GM18526 (cell line): Measurements from ENCODE around the gene BBLN.

ENCODE experiments used
- POLR2A ChIP-seq: IDR thresholded peaks from 3 replicates; pipeline ENCODE4 v1.6.1; 2011; ENCODE audit not compliant: insufficient read length; ENCODE audit errors: extremely low read depth

Gene BBLN

DNA sequence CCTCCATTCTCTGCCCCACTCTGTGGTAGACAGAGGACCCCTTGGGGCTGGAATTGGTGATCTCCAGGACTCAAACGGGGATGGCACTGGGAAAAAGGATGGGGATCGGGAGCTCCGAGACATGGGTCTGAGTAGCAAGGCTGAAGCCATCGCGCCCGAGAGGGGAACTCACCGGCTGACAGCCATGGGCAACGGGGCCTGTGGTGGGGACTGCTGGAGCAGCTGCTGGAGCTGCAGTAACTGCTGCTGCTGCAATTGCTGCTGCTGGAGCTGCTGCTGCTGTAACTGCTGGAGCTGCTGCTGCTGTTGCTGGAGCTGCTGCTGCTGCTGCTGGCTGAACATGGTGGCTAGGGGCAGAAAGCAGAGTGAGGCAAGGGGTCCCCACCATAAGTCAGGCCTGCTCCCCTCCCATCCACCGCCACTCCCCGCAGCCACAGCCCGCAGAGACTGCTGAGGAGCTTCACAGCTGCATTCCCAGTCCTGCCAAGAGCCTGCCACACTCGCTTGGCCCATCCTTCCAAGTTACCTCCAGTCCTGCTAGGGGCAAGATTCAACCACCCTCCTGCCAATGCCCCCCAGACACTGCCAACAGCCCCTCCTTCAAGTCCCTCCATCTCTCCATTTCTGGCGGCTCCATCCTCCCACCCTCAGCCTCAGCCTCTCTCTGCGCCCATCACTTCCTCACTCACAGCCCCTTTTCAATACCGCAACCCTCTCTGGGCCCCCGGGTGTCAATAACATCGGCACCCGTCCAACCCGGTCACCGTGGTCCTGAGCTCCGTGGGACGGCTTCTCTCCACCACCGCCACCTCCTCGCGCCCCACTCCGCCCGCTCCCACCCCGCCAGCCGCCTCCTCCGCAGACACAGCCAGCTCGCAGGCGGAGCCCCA is 30.7 kb downstream of the BBLN start:
- TF ChIP-seq POLR2A, result no peak

DNA sequence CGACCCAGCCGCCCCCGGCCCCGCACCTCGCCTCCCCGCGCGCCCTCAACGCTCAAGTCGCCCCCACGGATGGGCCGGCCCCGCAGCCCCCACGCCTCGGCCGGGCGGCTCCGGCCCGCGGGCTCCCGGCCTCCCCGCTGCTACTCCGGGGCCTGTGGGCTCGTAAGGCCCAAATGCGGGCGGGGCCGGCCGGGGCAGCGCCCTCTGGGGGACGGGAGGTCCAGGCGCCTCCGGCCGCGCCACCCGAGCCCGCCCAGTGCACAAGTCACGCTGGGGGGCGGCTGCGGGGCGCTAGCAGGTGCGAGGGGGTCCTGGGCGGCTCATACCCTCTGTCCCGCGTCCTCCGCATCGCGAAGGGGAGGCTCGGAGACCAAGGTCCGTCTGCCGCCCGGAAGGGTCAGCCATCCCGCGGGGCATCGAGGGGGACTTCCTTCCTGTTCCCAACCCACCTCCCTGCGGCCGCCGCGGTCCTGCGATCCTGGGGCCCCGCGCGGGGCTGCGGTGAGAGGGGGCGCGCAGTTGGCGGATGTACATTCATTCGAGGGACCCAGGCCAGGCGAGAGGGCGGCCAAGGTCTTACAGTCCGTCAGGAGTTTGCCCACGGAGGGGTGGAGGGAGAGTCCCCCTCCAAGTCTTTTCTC is 31.5 kb downstream of the BBLN start, which contains the start of gene CIZ1:
Gene CIZ1, minus strand, starts transcription at position 167 of the 641 bp plus-strand sequence. CDS start 715 bp downstream, outside the sequence.
- peak; percentile 71 for TF ChIP-seq POLR2A

DNA sequence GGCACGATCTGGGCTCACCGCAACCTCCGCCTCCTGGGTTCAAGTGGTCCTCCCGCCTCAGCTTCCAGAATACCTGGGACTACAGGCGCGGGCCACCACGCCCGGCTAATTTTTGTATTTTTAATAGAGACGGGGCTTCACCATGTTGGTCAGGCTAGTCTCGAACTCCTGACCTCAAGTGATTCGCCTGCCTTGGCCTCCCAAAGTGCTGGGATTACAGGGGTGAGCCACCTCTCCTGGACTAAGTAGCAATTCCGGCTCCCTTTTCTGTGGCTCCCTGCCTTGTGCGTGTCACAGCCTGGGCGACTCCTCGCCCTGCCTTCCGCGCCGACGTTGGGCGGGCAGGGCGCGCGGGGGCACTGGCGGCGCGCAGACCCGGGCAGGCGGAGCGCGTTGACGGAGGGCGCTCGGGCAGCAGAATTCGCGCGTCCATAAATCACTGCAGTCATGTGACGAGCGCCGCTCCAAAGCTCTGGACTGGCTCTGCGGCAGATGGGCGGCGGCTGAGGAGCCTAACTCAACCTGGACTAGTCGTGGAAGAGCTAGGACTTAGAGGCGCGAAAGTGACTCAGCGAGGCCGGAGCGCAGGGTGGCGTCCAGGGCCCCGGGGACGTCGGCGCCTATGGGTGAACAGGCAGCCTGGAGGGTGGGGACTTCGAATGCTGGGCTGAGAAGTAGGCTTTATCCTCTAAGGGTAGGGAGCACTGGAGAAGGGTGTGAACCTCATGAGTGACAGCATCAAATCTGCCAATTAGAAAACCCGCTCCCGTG is 32.7 kb downstream of the BBLN start:
- TF ChIP-seq POLR2A, result no peak

DNA sequence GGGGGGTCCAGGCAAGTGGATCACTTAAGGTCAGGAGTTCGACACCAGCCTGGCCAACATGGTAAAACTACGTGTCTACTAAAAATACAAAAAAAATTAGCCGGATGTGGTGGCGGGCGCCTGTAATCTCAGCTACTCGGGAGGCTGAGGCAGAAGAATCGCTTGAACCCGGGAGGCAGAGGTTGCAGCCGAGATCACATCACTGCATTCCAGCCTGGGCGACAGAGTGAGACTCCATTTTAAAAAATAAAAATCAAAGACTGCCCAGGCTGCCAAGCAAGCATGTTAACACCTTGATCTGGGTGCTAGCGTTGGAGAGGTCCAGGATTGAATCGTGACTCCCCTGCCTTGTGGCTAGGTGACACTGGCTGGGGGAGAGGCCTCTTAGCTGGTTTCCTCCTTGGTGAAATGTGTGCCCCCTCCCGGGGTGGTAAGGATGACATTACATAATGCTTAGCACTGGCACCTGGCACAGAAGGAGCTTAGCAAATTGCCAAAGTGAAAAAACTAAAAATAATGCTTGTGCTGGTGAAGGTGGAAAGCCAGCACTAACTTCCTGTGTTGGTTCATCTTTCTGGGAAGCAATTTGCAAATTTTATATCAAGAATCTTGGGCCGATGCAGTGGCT is 33.5 kb downstream of the BBLN start:
- TF ChIP-seq POLR2A, result no peak

DNA sequence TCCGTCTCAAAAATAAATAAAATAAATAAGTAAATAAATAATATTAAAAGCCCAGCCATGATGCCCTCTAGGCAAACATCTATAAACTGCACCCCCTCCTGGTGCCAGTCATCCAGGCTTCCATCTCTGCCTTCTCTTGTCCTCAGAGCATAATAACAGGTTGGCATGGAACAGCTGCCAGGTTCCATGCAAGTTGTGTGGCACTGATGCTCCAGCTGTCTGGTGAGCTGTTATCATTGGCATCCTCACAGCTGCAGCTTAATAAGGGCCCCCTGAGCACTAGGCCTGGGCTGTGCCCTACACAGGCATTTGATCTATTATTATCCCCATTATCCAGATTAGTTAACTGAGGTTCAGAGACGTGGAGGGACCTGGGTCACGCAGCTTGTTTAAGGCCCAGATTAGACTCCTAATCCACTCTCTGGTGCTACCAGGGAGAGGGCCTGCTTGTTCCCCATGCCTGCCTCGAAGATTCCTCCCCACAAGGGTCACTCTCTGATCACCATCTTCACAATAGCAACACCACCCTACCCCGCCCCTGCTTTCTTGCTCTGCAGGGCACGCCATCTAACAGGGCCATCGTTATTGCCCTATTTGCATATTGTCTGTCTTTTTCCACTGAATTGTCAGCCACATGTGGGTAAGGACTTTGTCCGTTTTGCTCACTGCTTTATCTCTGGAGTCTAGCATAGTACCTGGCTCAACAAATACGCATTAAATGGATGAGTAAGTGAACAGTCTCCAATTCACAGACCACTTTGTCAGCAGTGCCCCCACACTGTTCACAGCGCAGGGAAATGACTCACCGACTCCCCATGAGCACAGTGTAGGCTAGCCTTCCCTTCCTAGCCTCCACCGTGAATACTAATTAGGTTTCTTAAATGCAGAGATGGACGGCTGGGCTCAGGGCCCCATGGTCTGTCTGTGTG is 41.6 kb downstream of the BBLN start:
- TF ChIP-seq POLR2A, result no peak

DNA sequence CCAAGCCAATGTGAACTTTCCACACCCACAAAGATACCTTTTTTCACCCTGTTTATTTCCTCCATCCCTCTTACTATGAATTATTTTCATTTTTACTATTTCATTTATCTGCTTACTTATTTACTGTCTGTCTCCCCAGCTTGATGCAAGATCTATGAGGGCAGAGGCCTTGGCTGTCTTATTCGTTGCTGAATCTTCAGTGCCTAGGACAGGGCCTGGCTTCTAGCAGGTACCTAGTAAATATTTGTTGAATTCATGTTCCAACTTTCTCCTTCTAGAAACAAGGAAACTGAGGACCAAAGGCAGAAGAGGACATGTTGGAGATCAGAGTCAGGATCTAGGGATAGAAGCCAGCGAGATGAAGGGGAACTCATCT is 42.6 kb downstream of the BBLN start:
- TF ChIP-seq POLR2A, result no peak

DNA sequence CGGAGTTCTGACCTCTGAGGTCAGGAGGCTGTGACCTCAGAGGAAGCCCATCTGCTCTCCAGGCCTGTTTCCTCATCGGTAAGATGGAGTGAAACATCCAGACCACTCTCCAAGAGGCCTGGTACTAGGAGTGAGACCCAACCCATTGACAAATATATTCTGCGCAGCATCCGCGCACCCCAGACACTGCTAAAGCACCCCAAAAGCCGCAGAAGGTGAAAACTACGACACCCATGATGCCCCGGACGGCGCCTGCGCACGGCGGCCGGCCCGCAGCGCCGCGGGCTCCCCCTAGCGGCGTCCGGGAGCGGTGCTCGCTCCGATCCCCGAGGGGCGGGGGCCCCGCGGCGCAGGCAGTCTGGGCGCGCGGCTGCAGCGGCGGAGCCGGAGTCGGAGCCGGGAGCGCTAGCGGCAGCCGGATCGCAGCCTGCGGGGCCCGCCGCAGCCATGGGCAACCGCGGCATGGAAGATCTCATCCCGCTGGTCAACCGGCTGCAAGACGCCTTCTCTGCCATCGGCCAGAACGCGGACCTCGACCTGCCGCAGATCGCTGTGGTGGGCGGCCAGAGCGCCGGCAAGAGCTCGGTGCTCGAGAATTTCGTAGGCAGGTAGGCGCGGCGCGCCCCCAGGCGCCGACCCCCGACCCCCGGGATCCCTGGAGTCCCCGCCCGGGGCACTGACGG is 43.1 kb downstream of the BBLN start, which contains the start of gene DNM1:
Gene DNM1, plus strand, starts transcription at position 356 of the 683 bp plus-strand sequence. Its CDS starts 92 bp downstream, at position 448.
- no peak for TF ChIP-seq POLR2A

DNA sequence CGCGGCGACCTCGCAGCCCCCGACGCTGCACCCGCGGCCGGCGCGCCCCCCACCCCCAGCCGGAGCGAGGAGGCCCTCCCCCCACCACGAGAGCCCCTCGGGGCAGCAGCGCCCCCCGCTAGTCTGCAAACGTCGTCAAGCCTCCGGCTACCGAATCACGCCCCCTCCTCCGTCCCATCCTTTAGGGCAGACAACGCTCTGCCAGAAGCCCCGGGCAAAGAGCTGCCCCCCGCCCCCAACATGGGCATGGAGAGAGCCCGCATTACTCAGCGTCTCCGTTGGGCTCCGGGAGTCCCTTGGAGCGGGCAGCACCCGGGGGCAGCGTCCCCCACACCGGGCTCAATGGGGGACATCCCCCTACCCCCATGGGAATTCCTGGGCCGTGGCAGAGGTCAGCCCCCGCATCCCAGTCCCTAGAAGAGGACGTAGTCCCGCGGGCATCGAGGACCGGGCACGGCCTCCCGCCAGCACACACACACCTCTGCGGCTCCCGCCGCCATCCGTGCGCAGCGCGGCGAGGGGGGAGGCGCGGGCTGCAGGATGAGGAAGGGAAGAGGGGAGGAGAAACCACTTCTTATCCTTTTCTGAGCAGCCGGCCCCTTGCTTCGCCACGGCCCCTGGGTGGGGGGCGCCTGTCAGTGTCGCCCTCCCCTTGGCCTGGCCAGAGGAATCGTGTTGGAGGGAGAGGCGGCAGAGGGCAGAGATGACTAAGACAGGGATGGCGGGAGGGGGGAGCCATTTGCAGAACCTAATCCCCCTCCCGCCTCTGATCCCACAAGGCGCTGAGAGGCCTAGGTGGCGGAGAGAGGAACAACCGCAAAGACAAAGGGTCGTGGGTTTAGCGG is 43.9 kb downstream of the BBLN start:
- no peak for TF ChIP-seq POLR2A

DNA sequence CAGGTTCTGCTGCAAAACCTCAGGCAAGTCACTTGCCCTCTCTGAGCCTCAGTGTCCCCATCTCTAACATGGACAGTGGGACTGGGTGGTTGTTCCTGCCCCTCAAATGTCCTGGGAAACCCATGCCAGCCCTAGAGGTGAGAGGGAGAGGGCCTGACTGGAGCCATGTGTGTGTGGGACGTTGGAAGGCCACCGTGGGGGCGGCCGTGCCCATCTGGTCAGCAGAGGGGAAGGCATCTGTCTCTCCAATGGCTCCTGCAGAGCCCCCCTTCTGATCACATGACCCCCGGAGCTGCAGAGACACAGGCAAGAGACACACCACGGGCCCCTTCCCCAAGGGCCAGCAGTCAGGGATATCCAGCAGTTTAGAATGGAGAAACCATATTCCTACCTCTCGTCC is 44.8 kb downstream of the BBLN start:
- no peak for TF ChIP-seq POLR2A

DNA sequence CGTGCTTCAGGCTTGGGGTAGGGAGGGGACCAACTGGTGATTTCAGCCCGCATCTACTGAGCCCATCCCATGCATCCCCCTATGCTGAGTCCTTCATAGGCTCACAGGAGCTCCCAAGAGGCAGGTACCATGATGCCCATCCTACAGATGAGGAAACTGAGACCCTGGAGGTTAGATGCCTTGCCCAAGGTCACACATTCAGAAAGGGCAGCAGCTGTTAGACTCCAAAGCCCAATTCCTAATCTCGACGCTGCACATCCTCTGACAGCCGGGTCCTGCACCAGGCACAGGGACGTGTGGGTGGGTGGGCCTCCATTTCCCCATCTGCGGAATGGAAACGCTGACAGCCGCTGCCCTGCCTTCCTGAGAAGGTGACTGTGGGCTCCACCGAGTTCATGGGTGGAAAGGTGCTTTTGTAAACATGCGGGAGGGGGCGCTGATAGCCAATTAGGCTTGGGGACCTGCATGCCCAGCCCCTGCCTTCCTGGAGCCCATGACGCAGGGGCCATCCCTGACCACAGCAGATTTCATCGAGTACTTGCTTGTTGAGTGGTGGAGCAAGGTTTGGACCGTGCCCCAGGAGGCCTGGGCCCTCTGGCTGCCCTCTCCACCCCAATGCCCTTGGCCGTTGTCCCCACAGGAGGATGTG is 45.4 kb downstream of the BBLN start:
- no peak for TF ChIP-seq POLR2A

DNA sequence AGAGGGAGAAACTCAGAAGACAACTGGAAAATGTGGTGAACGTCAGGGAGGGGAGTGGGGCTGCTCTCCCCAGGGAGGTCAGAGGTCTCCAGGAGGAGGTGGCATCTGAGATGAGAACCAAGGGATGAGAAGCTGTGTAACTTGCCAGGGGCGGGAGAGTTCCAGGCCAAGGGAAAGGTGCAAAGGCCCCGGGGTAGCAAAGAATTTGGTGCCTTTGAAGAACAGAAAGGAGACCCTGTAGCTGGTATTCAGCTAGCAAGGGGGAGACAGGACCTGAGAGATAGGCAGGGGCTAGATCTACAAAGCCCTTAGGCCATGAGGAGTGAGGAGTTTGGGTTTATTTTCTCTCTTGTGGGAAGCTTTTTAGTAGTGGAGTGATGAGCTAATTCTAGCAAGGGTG is 46.4 kb downstream of the BBLN start:
- TF ChIP-seq POLR2A, result no peak
